ENCODE measurements around the gene TRPM3.

Gene TRPM3

DNA sequence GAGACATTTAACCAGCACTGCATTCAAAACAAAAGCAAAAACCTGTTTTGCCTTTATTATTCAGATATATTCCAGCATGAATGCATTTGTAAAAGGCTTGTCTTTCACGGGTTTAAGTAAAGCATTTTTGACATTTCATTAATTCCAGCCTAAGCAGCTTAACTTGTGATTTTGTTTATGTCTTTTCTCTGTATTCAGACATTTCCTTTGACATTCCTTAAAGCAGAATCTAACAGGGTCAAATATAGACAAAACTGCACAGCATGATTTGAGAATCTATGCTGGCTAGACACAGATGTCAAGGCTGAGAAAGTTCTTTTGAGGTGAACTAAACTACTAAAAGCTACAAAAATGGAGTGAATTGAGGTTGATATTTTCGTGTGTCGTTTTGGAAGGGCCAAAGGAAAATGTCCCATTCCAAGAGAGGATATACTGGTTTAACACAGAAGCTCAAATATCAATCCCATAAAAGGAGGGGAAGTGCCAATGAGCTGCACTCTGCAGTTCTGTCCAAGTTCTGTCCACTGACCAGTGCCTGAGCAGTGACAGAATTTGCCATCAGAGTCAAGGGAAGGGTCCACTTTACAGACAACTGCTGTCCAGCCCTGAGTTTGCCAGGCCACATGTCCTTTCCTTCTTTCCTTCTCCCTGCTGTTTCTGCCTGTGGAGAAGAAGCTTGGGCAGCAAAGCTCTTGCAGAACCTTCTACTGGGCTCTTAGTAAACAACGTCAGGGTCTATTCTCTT, 508.2 kb downstream of the TRPM3 start:
- TF ChIP-seq, protein P1, sequence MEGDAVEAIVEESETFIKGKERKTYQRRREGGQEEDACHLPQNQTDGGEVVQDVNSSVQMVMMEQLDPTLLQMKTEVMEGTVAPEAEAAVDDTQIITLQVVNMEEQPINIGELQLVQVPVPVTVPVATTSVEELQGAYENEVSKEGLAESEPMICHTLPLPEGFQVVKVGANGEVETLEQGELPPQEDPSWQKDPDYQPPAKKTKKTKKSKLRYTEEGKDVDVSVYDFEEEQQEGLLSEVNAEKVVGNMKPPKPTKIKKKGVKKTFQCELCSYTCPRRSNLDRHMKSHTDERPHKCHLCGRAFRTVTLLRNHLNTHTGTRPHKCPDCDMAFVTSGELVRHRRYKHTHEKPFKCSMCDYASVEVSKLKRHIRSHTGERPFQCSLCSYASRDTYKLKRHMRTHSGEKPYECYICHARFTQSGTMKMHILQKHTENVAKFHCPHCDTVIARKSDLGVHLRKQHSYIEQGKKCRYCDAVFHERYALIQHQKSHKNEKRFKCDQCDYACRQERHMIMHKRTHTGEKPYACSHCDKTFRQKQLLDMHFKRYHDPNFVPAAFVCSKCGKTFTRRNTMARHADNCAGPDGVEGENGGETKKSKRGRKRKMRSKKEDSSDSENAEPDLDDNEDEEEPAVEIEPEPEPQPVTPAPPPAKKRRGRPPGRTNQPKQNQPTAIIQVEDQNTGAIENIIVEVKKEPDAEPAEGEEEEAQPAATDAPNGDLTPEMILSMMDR (IDR thresholded peaks at IDR 0.05): no peak

DNA sequence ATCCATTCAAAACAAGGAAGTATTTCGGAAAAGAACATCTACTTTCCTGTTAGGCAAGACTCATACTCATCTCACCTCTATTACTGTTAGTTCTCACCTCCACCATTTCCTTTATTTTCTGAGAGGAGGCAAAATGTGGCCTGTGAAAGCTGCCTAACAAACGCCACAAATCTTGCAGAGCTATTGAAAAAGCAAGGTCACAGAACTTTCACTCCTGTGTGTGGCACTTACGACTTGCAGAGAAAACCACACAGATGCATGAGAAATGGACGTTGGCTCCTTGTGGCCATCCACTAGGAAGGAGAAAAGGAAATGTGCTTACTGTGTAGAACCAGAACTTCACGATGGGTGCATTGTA, 511.2 kb downstream of the TRPM3 start:
- TF ChIP-seq, protein P1 (IDR thresholded peaks at IDR 0.05): no peak

DNA sequence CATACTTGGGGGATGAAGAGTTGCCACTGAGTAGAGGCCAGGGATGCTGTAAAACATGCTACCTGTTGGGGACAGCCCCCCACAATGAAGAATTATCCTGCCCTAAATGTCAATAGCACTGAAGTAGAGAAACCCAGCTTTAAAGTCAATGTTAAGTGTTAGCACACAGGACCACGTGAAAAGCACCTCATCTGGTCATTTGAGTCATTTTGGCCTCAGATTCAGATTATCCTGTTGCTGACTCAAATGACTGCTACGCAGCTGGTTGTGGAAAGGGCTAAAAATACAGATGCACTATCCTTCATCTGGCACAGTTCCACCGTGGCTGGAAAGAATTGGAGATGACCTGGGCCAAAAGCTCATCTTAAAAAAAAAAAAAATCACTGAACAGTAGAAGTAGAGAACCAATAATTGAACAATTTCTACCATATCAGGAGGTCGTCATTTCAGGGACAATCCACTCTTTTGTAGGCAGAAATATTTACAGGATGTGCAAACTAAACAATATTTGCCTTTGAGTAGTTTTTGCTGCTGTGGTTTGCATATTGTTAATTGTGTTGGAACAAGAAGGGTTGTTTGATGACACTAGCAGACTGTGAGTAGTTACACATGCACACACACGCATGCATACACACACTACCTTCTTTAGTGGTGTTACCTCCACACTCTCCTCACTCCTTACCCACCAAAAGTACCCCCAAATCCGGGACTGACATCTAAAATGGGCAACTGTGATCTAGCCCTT, 511.7 kb downstream of the TRPM3 start:
- TF ChIP-seq, protein P1 (IDR thresholded peaks at IDR 0.05): no peak

DNA sequence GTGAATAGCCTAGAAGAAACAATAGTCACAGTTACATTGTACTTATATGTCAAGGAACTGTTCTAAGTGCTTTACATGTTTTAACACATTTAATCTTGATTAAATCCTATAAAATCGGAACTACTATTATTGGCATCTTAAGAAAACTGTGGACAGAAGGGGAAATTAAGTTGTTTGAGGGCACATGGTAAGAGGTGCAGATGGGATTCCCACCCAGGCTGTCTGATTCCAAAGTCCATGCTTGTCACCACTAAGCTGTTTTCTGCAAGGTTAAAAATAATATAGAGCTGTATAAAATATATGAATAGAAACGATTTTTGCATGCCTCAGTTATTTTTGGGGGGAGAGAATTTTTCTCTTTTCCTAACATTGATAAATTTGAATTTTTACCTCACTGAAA, 512.4 kb downstream of the TRPM3 start:
- TF ChIP-seq, protein P1 (IDR thresholded peaks at IDR 0.05): no peak

DNA sequence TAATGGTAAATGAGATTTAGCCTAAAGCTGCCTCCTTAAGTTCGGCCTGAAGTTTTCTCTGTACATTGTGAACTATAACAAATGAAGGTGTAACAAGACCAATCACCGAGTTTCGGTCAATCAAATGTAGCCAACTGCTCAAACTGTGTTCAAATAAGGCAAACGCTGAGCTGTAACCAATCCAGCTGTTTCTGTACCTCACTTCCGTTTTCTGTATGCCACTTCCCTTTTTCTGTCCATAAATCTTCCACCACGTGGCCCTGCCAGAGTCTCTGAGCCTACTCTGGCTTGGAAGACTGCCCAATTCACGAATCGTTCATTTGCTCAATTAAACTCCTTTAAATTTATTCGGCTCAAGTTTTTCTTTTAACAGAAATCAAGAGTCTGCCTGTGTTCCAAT, 513.5 kb downstream of the TRPM3 start:
- TF ChIP-seq, protein P1 (IDR thresholded peaks at IDR 0.05): no peak

DNA sequence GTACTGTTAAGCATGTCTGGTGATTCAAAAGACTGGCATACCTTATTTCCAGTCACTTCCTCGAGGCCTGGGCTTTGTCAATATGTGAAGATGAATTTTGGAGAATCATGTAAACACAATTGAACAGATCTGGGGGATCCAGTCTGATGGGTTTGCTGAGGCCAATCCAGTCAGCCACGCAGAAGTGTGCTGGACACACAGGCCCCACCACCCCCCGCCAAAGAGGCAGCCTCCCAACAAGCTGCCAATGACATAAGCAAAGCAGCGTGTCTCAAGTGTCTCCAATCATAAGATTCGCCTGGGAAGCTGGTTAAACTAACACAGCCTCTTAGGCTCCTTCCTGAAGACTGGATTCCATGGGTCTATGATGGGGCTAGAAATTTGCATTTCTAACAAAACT, 514.1 kb downstream of the TRPM3 start:
- TF ChIP-seq, protein P1 (IDR thresholded peaks at IDR 0.05): no peak

DNA sequence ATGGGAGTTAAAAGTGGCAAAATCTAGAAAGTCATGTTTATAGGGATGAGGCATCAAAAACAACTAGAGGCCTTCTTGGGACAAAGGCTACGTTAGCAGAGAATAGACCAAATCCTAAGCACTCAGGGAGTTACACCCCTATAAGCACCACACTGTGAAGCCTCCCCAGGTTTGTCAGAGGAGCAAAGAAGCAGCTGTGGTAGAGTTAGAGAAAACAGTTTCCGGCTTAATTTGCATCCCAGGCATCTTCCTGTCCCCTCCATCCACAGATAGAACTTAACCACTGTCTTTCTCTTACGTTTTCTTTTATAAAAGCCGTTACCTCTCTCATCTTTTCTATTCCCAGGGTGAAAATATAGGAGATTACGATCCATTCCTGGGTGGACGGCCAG, 518.4 kb downstream of the TRPM3 start:
- TF ChIP-seq, protein P1 (IDR thresholded peaks at IDR 0.05): no peak

Measured in LNCAP (cell line).